DND-41 (cell line): Measurements from ENCODE around the gene RNU5B-1.

Experiments used
- ATAC-seq: fragments of 200-7000 bp; cut with Tn5 transposase; 3 replicates; pipeline ENCODE4 v1.9.1; 2021; ENCODE audit warnings: low read depth; ENCODE audit not compliant: insufficient read depth
- DNase-seq: peaks from one replicate; pipeline ENCODE4 v3.0.0-alpha.2; 2020
- H2AFZ ChIP-seq: 2 replicates; pipeline ENCODE4 v1.6.0; 2012; ENCODE audit warnings: low read depth, low read length
- H3K27ac ChIP-seq: 2 replicates; pipeline ENCODE4 v1.5.1; 2012; ENCODE audit warnings: low read length, inconsistent platforms
- H3K27me3 ChIP-seq: fragments of 200-600 bp; sonication (generic); 2 replicates; pipeline ENCODE4 v1.6.0; 2012; ENCODE audit warnings: low read length, mild to moderate bottlenecking, inconsistent platforms; ENCODE audit not compliant: insufficient read depth, poor library complexity
- H3K36me3 ChIP-seq: 2 replicates; pipeline ENCODE4 v1.5.1; 2012; ENCODE audit warnings: low read length, inconsistent platforms; ENCODE audit not compliant: insufficient read depth
- H3K4me1 ChIP-seq: 2 replicates; pipeline ENCODE4 v1.5.1; 2012; ENCODE audit warnings: mild to moderate bottlenecking, low read length; ENCODE audit not compliant: insufficient read depth
- H3K4me2 ChIP-seq: 2 replicates; pipeline ENCODE4 v1.6.0; 2012; ENCODE audit warnings: mild to moderate bottlenecking, moderate library complexity, low read length, inconsistent platforms; ENCODE audit not compliant: insufficient read depth
- H3K4me3 ChIP-seq, 2 experiments: fragments of 200-600 bp in 1 of 2; shearing (Covaris generic) in 1 of 2; 2 replicates each; pipeline ENCODE4 v1.5.1; 2012 to 2016; ENCODE audit warnings: inconsistent platforms in 2 of 2, low read length in 2 of 2, mild to moderate bottlenecking in 2 of 2, low read depth in 1 of 2, moderate library complexity in 1 of 2
- H3K79me2 ChIP-seq: 2 replicates; pipeline ENCODE4 v1.6.0; 2012; ENCODE audit warnings: low read length, inconsistent platforms; ENCODE audit not compliant: insufficient read depth
- H3K9ac ChIP-seq: 2 replicates; pipeline ENCODE4 v1.6.0; 2012; ENCODE audit warnings: low read depth, mild to moderate bottlenecking, inconsistent platforms, low read length, moderate library complexity
- H3K9me3 ChIP-seq: 2 replicates; pipeline ENCODE4 v1.5.1; 2012; ENCODE audit warnings: low read length, moderate library complexity, mild to moderate bottlenecking, inconsistent platforms; ENCODE audit not compliant: insufficient read depth, severe bottlenecking
- H4K20me1 ChIP-seq: 2 replicates; pipeline ENCODE4 v1.6.0; 2012; ENCODE audit warnings: low read length; ENCODE audit not compliant: insufficient read depth
- EZH2 ChIP-seq: IDR thresholded peaks from 3 replicates; pipeline ENCODE4 v1.6.1; 2012; ENCODE audit warnings: borderline replicate concordance, low read depth, mild to moderate bottlenecking, moderate library complexity, low read length, inconsistent platforms; ENCODE audit not compliant: severe bottlenecking
- TF ChIP-seq, protein P1 (sequence below): IDR thresholded peaks from 2 replicates; pipeline ENCODE4 v1.5.1; 2012; ENCODE audit warnings: borderline replicate concordance, low read length, moderate library complexity, mild to moderate bottlenecking; ENCODE audit not compliant: poor library complexity, severe bottlenecking; ENCODE audit errors: extremely low read depth

The RNU5B-1 gene

DNA sequence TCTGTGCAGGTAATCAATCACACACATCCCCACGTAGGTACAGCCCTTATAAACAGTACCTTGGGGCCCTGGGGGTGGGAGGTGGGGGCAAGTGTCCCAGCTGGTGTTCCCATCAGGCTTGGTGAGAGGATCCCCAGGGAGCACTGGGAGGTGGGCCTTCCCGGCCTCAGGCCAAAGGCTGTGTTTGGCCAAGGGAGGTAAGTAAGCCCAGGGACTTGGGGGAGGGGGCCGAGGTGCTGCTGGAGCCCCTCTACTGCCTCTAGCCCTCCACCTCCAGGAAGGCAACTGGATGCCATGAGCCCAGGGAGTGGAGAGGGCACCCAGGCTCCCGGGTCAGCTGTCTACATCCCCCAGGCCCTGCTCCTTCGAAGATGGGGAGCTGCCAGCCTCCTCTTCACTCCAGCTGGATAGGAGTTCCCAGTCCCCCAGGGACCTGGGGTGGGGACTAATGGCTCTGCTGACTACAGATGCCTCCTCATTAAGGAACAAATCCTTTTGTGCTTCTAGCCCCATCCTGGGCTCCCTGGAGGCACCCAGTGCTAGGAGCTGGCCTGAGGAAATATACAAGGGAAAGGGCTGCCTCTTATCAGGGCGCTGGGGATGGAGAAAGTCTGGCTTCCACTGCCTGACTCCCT, 33.1 kb downstream of the RNU5B-1 start:
- TF ChIP-seq, protein P1, sequence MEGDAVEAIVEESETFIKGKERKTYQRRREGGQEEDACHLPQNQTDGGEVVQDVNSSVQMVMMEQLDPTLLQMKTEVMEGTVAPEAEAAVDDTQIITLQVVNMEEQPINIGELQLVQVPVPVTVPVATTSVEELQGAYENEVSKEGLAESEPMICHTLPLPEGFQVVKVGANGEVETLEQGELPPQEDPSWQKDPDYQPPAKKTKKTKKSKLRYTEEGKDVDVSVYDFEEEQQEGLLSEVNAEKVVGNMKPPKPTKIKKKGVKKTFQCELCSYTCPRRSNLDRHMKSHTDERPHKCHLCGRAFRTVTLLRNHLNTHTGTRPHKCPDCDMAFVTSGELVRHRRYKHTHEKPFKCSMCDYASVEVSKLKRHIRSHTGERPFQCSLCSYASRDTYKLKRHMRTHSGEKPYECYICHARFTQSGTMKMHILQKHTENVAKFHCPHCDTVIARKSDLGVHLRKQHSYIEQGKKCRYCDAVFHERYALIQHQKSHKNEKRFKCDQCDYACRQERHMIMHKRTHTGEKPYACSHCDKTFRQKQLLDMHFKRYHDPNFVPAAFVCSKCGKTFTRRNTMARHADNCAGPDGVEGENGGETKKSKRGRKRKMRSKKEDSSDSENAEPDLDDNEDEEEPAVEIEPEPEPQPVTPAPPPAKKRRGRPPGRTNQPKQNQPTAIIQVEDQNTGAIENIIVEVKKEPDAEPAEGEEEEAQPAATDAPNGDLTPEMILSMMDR = no peak
- no peak for TF ChIP-seq EZH2
- H4K20me1 ChIP-seq = no peaks in the 10 kb centered on the region
- no peaks in the 10 kb centered on the region for H3K36me3 ChIP-seq
- no peak overlapping the region for H3K27ac ChIP-seq
- no peaks in the 10 kb centered on the region for H3K79me2 ChIP-seq
- no peak overlapping the region for H2AFZ ChIP-seq
- no peak overlapping the region for H3K9ac ChIP-seq
- H3K27me3 ChIP-seq = peaks cover 3% of the 10 kb centered on the region
- H3K4me3 ChIP-seq = no peak overlapping the region
- no peaks in the 10 kb centered on the region for H3K9me3 ChIP-seq
- ATAC-seq (no peak), DNase-seq (no peak)
- H3K4me1 ChIP-seq = no peaks in the 10 kb centered on the region
- no peak overlapping the region for H3K4me2 ChIP-seq

DNA sequence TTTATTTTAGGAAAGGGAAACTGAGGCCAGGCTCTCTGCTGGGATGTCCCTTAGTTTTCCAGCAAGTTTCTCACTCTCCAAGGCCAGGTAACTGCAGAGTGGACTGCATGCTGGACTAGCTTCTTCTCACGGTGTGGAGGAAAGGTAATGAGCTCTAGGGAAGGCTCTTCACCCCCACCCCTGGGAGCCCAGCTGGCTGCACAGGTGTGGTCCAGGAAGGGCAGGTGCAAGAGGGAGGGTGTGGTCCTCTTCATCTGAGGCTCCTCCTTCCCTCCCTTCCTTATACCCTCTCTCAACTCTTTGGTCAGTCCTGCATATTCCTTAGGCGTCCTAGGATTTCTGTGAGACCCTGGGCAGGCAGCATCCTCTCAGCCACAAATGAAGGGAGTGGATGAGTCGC, 33.9 kb downstream of the RNU5B-1 start:
- H3K4me1 ChIP-seq = no peaks in the 10 kb centered on the region
- DNase-seq = no peak
- no peaks in the 10 kb centered on the region for H3K79me2 ChIP-seq
- no peaks in the 10 kb centered on the region for H3K9me3 ChIP-seq
- H2AFZ ChIP-seq = no peak overlapping the region
- no peaks in the 10 kb centered on the region for H4K20me1 ChIP-seq
- H3K27ac ChIP-seq = no peak overlapping the region
- H3K36me3 ChIP-seq = no peaks in the 10 kb centered on the region
- no peak overlapping the region for H3K9ac ChIP-seq
- no peak for ATAC-seq
- no peak overlapping the region for H3K4me2 ChIP-seq
- no peak overlapping the region for H3K4me3 ChIP-seq
- H3K27me3 ChIP-seq = peaks cover 3% of the 10 kb centered on the region
- TF ChIP-seq, protein P1 = no peak

DNA sequence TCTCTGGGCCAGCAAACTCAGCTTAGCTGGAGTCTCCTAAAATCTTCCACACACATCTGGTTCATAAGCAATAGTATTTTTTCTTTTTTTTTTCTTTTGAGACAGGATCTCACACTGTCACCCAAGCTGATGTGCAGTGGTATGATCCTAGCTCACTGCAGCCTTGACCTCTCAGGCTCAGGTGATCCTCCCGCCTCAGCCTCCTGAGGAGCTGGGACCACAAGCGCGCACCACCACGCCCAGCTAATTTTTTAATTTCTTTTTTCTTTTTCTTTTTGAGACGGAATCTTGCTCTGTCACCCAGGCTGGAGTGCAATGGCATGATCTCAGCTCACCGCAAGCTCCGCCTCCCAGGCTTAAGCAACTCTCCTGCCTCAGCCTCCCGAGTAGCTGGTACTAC, 34.3 kb downstream of the RNU5B-1 start:
- Histone ChIP-seq H3K27me3 (peaks cover 3% of the 10 kb centered on the region), H3K9me3 (no peaks in the 10 kb centered on the region), H3K36me3 (no peaks in the 10 kb centered on the region), H3K4me2 (no peak overlapping the region), H3K9ac (no peak overlapping the region), H2AFZ (no peak overlapping the region), H3K27ac (no peak overlapping the region), H3K79me2 (no peaks in the 10 kb centered on the region), H3K4me3 (no peak overlapping the region), H4K20me1 (no peaks in the 10 kb centered on the region), H3K4me1 (no peaks in the 10 kb centered on the region)
- no peak for TF ChIP-seq EZH2
- TF ChIP-seq, protein P1 = no peak
- ATAC-seq (no peak), DNase-seq (no peak)

DNA sequence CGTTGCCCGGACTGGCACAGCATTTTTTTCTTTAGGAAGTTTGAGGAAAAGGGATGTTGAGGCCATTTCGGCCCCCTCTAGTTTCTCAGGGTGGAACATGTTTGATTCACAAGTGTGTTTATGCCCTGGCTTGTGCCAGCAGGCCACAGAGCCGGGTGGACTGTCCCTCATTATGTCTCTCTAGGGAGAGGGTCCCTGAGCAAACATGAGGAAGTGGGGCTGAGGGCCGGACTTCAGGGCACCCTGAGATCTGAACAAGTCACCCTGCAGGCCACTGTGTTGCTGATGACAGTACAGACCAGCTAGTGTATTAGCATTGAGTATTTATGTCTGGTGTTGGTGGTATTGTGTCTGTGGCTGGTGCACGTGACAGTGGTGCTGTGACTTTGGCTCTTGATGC, 34.9 kb downstream of the RNU5B-1 start:
- H3K27ac ChIP-seq = no peak overlapping the region
- no peak for ATAC-seq
- no peak overlapping the region for H3K4me2 ChIP-seq
- H3K4me3 ChIP-seq = no peak overlapping the region
- TF ChIP-seq EZH2 = no peak
- no peaks in the 10 kb centered on the region for H3K79me2 ChIP-seq
- H2AFZ ChIP-seq = no peak overlapping the region
- no peaks in the 10 kb centered on the region for H4K20me1 ChIP-seq
- H3K27me3 ChIP-seq = peaks cover 3% of the 10 kb centered on the region
- no peak for DNase-seq
- no peaks in the 10 kb centered on the region for H3K36me3 ChIP-seq
- H3K9me3 ChIP-seq = no peaks in the 10 kb centered on the region
- H3K4me1 ChIP-seq = no peaks in the 10 kb centered on the region
- no peak overlapping the region for H3K9ac ChIP-seq
